Activated T-cell treated with anti-CD3 and anti-CD28 coated beads for 1 hour (primary cell): ENCODE measurements around the gene MARCHF5.
"Not testable (repeated sequence)": the region's sequence is repeated elsewhere in the genome, so short reads cannot be mapped to it uniquely, and the experiment has no call there.

Source experiments
- DNase-seq: peaks from one replicate; pipeline ENCODE4 v3.0.0-alpha.2; 2020; ENCODE audit warnings: low read depth

The MARCHF5 gene

GRCh38 chr10:92387289-92387940, 96.4 kb downstream of the MARCHF5 start:
- DNase-seq = no peak

- not testable (repeated sequence) for DNase-seq
These were observed 102.2 kb downstream of the MARCHF5 start for GRCh38 chr10:92393173-92393572.

GRCh38 chr10:92395271-92395670, 104.3 kb downstream of the MARCHF5 start:
- DNase-seq = no peak

DNA sequence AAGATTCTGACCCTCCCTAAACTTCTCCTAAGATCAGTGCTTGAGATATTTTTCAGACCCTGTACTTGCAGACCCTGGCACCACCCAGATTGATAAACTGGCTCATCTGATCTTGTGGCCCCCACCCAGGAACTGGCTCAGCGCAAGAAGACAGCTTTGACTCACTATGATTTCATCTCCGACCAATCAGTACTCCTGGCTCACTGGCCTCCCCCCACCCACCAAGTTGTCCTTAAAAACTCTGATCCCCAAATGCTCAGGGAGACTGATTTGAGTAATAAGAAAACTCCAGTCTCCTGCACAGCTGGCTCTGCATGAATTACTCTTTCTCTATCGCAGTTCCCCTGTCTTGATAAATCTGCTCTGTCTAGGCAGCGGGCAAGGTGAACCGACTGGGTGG, 111.3 kb downstream of the MARCHF5 start:
- not testable (repeated sequence) for DNase-seq
